ENCODE results near the gene ABCC8. TPM values are rescaled to one million over a fixed set of nuclear protein-coding genes. Genes with fewer than 3 reads are reported as not detected.

Gene ABCC8
- total RNA-seq, 1 donor, result not detected

DNA sequence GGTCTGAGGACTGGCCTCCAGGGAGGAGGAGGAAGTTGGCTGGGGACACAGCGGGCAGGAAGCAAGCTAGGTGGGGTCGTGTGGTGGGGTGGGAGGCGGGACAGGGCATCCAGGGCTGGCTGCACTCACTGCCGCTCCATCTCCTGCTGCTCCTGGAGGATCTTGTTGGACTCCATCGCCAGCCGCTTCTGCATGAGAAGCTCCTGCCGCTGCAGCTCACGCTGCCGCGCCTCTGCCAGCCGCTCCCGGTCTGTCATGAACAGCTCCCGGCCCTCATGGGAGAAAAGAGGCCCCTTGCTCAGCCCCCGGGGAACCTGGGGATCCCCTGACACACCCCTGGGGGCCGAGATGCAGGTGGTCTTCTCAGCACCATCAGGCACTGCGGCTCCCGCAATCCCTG, 46.0 kb upstream of the ABCC8 start:
- Histone ChIP-seq H3K79me2 (ENCODE audit: insufficient read depth, low read length) (no peaks in the 10 kb centered on the region), H3K27me3 (ENCODE audit: insufficient read depth, low read length) (no peaks in the 10 kb centered on the region), H3K4me1 (ENCODE audit: insufficient read depth, low read length) (no peaks in the 10 kb centered on the region), H4K20me1 (ENCODE audit: insufficient read depth, low read length) (no peaks in the 10 kb centered on the region), H2AFZ (ENCODE audit: low read length) (no peak overlapping the region), H3K36me3 (ENCODE audit: insufficient read depth, low read length) (no peaks in the 10 kb centered on the region), H3K27ac (ENCODE audit: low read depth, low read length) (no peak overlapping the region), H3K4me2 (ENCODE audit: insufficient read depth, low read length) (no peak overlapping the region), H3K9me3 (ENCODE audit: low read depth, low read length) (no peaks in the 10 kb centered on the region), H3K4me3 (ENCODE audit: insufficient read depth, low read length) (no peak overlapping the region)
- DNase-seq (ENCODE audit: insufficient read length, low spot score, missing footprints), result peak; percentile 30
- TF ChIP-seq, protein P1, sequence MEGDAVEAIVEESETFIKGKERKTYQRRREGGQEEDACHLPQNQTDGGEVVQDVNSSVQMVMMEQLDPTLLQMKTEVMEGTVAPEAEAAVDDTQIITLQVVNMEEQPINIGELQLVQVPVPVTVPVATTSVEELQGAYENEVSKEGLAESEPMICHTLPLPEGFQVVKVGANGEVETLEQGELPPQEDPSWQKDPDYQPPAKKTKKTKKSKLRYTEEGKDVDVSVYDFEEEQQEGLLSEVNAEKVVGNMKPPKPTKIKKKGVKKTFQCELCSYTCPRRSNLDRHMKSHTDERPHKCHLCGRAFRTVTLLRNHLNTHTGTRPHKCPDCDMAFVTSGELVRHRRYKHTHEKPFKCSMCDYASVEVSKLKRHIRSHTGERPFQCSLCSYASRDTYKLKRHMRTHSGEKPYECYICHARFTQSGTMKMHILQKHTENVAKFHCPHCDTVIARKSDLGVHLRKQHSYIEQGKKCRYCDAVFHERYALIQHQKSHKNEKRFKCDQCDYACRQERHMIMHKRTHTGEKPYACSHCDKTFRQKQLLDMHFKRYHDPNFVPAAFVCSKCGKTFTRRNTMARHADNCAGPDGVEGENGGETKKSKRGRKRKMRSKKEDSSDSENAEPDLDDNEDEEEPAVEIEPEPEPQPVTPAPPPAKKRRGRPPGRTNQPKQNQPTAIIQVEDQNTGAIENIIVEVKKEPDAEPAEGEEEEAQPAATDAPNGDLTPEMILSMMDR (IDR thresholded peaks at IDR 0.05; ENCODE audit: extremely low read depth, low read depth, low read length), result no peak

DNA sequence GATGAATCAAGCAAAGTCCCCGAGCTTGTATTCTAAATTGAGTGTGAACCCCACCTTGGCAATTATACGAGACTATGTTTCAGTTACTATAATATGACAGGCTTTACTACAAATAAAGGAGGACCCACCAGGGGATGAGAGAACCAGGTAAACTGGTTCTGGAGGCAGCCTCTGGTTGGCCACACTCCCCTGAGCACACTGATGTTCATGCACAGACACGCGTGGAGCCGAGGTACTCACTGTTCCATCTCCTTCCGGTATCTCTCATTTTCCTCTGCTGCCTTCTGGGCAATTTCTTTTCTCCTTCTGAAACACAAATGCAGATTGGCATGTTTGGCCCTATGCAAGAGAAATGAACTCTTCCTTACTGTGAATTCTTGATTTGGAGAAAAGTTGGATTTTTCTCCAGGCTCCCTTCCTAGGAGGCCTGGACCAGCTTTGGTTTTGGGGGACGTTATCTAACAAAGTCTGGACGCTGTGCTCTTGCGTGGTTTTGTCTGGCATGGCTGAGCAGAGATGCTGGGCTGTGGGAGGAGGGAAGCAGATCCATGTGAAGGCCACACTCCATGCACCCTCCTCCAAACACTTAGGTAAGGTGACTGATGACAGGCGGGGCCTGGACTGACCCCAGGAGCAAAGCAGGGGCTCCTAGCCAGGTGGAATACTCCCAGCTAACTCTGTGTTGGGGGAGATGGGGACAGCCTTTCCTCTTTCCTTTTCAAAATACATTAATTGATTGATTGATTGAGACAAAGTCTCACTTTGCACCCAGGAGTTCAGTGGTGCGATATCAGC, 44.7 kb upstream of the ABCC8 start:
- TF ChIP-seq, protein P1 (IDR thresholded peaks at IDR 0.05; ENCODE audit: extremely low read depth, low read depth, low read length), result no peak
- Histone ChIP-seq H3K27me3 (ENCODE audit: insufficient read depth, low read length) (no peaks in the 10 kb centered on the region), H3K27ac (ENCODE audit: low read depth, low read length) (no peak overlapping the region), H3K36me3 (ENCODE audit: insufficient read depth, low read length) (no peaks in the 10 kb centered on the region), H3K4me3 (ENCODE audit: insufficient read depth, low read length) (no peak overlapping the region), H4K20me1 (ENCODE audit: insufficient read depth, low read length) (no peaks in the 10 kb centered on the region), H3K4me1 (ENCODE audit: insufficient read depth, low read length) (no peaks in the 10 kb centered on the region), H3K4me2 (ENCODE audit: insufficient read depth, low read length) (no peak overlapping the region), H2AFZ (ENCODE audit: low read length) (no peak overlapping the region), H3K9me3 (ENCODE audit: low read depth, low read length) (no peaks in the 10 kb centered on the region), H3K79me2 (ENCODE audit: insufficient read depth, low read length) (no peaks in the 10 kb centered on the region)
- DNase-seq (ENCODE audit: insufficient read length, low spot score, missing footprints), result peak; percentile 50

DNA sequence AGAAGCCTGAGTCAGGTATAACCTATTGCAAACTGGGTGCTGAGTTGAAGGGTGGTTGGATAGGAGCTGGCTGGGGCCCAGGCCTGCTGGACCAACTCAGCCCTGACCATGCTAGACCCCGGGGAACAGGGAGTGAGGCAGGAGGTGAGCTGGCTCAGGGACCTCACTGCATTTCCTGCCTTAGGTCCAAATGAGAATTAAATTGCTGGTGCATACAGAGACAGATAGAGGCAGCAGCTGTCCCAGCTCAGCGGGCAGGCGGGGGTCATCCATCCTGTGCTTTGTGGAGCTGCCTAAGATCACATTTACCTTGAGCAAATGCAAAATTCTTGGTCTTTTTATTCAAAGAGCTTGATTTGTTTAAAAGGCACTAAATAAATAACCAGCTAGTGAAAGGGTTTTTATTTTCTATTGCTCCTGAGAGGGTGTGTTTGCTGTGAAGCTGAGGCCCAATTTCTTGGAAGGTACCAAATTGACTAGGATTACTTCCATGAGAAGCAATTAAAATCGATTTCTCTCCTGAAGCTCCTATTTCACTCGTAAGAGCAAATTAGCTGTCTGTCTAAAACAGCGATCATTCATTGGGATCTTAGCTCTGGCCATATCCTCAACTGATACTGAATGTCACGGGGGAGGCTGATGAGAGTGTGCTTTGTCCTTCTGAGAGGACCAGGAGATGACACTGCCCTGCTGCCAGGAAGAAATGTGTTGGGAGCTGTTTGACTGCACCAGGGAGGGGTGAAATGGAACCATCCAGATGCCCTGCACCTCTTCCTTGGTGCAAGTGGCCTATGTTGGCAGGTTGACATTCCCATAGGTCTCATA, 42.6 kb upstream of the ABCC8 start:
- Histone ChIP-seq H3K4me2 (ENCODE audit: insufficient read depth, low read length) (no peak overlapping the region), H4K20me1 (ENCODE audit: insufficient read depth, low read length) (no peaks in the 10 kb centered on the region), H3K4me3 (ENCODE audit: insufficient read depth, low read length) (no peak overlapping the region), H3K27me3 (ENCODE audit: insufficient read depth, low read length) (no peaks in the 10 kb centered on the region), H3K9me3 (ENCODE audit: low read depth, low read length) (no peaks in the 10 kb centered on the region), H3K79me2 (ENCODE audit: insufficient read depth, low read length) (no peaks in the 10 kb centered on the region), H3K27ac (ENCODE audit: low read depth, low read length) (no peak overlapping the region), H3K36me3 (ENCODE audit: insufficient read depth, low read length) (no peaks in the 10 kb centered on the region), H2AFZ (ENCODE audit: low read length) (no peak overlapping the region), H3K4me1 (ENCODE audit: insufficient read depth, low read length) (no peaks in the 10 kb centered on the region)
- TF ChIP-seq, protein P1 (IDR thresholded peaks at IDR 0.05; ENCODE audit: extremely low read depth, low read depth, low read length), result no peak
- peak; percentile 58 for DNase-seq (ENCODE audit: insufficient read length, low spot score, missing footprints)

DNA sequence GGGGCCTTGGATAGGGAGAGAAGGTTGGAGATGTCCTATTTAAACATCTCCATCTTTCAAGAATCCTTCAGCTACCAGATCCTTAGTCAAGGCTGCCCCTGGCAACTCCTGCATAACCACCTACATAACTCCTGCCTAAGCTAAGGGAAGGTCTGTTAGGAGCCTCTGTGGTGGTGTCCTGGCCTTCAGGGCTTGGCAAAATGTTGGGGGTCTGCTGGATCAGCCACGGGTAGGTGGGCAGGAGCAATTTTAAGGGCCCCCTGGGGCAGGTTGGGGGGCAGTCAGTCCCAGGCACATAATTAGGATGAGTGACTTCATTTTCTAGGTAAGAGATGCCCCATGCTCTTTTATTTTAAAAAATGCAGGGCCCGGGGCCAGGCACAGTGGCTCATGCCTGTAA, 41.7 kb upstream of the ABCC8 start:
- no peaks in the 10 kb centered on the region for H4K20me1 ChIP-seq (ENCODE audit: insufficient read depth, low read length)
- no peaks in the 10 kb centered on the region for H3K79me2 ChIP-seq (ENCODE audit: insufficient read depth, low read length)
- H3K4me1 ChIP-seq (ENCODE audit: insufficient read depth, low read length), result no peaks in the 10 kb centered on the region
- H3K4me2 ChIP-seq (ENCODE audit: insufficient read depth, low read length), result no peak overlapping the region
- TF ChIP-seq, protein P1 (IDR thresholded peaks at IDR 0.05; ENCODE audit: extremely low read depth, low read depth, low read length), result no peak
- no peaks in the 10 kb centered on the region for H3K27me3 ChIP-seq (ENCODE audit: insufficient read depth, low read length)
- H3K27ac ChIP-seq (ENCODE audit: low read depth, low read length), result no peak overlapping the region
- no peak overlapping the region for H2AFZ ChIP-seq (ENCODE audit: low read length)
- H3K36me3 ChIP-seq (ENCODE audit: insufficient read depth, low read length), result no peaks in the 10 kb centered on the region
- no peak overlapping the region for H3K4me3 ChIP-seq (ENCODE audit: insufficient read depth, low read length)
- peak; percentile 51 for DNase-seq (ENCODE audit: insufficient read length, low spot score, missing footprints)
- H3K9me3 ChIP-seq (ENCODE audit: low read depth, low read length), result no peaks in the 10 kb centered on the region
